K562 (cell line): ENCODE data around the gene PLIN5. TPM values are rescaled to one million over a fixed set of nuclear protein-coding genes. Genes with fewer than 3 reads are reported as not detected.

Source experiments
- CBX8 ChIP-seq: fragments of 200-600 bp; sonication (generic); IDR thresholded peaks from 2 replicates; pipeline ENCODE4 v1.6.1; 2012; ENCODE audit warnings: borderline replicate concordance, mixed run types, low read depth, mild to moderate bottlenecking, moderate library complexity, mixed read lengths, low read length, control low read depth, inconsistent platforms; ENCODE audit not compliant: poor library complexity, severe bottlenecking; ENCODE audit errors: extremely low read depth
- IRF2 ChIP-seq: sonication (generic); formaldehyde crosslinking; IDR thresholded peaks from 2 replicates; pipeline ENCODE4 v1.8.1; 2022; ENCODE audit warnings: mild to moderate bottlenecking, missing genetic modification reagents
- JUNB ChIP-seq: fragments of 450-650 bp; formaldehyde crosslinking; conservative IDR thresholded peaks from 2 replicates; pipeline ENCODE4 v1.4.0; 2020; ENCODE audit warnings: mild to moderate bottlenecking
- LCOR ChIP-seq: sonication (generic); formaldehyde crosslinking; IDR thresholded peaks from 2 replicates; pipeline ENCODE4 v1.8.0; 2022; ENCODE audit warnings: mild to moderate bottlenecking, missing genetic modification reagents
- SIN3B ChIP-seq: fragments of 450-650 bp; IDR thresholded peaks from 2 replicates; pipeline ENCODE4 v1.6.1; 2017; ENCODE audit warnings: low read depth, mild to moderate bottlenecking, moderate library complexity
- SMAD4 ChIP-seq: fragments of 250-450 bp; sonication (Bioruptor Pico); conservative IDR thresholded peaks from 2 replicates; pipeline ENCODE4 v1.8.0; 2021; ENCODE audit warnings: inconsistent platforms, mild to moderate bottlenecking, moderate library complexity
- ZNF140 ChIP-seq: fragments of 250-450 bp; sonication (Bioruptor Pico); IDR thresholded peaks from 2 replicates; pipeline ENCODE4 v1.8.0; 2021; ENCODE audit warnings: moderate library complexity, mild to moderate bottlenecking, inconsistent platforms
- ZNF407 ChIP-seq: fragments of 450-650 bp; IDR thresholded peaks from 2 replicates; pipeline ENCODE4 v1.6.1; 2016; ENCODE audit warnings: low read depth
- ZNF764 ChIP-seq: fragments of 250-450 bp; sonication (Bioruptor Pico); IDR thresholded peaks from 2 replicates; pipeline ENCODE4 v1.4.0; 2020; ENCODE audit warnings: low read depth, mild to moderate bottlenecking, moderate library complexity
- polyA plus RNA-seq, 8 experiments: library from polyadenylated mRNA; depleted of rRNA in 4 of 8; stranded (reverse) in 5 of 8; unstranded in 3 of 8; fragments of >200 nt; fragmentation: Nextera tagmentation in 2 of 8; fragmentation: Illumina TruSeq in 1 of 8; extraction: Ambion mirVana in 2 of 8; extraction: Trizol in 1 of 8; gene quantifications; 2 replicates each; pipeline versions ENCODE4 v1.2.1 to v1.2.3, GENCODE V29; 2011 to 2014; ENCODE audit warnings: inconsistent platforms in 1 of 8, missing spikeins in 1 of 8
- total RNA-seq, 7 experiments: library from RNA; depleted of rRNA in 6 of 7; stranded (reverse); fragments of >200 nt in 6 of 7; fragmentation: Illumina TruSeq in 2 of 7; extraction: Trizol in 2 of 7; gene quantifications; 2 replicates each; pipeline versions ENCODE4 v1.2.1 to v1.2.3, GENCODE V29; 2011 to 2021; ENCODE audit warnings: low replicate concordance in 1 of 7
- TF ChIP-seq, protein P1 (sequence below), 2 experiments: fragments of 150-350 bp in 1 of 2; IDR thresholded peaks; 2 replicates each; pipeline ENCODE4 v1.6.1; 2012 to 2016; ENCODE audit warnings: low read depth in 2 of 2, low read length in 2 of 2, mild to moderate bottlenecking in 1 of 2, moderate library complexity in 1 of 2

Gene PLIN5
- total and polyA plus RNA-seq, 9 of the 15 experiments (the other 6 are each of a cell fraction or from before 2014, with no cell fraction given): 0.04 to 1.3 (median 0.50) TPM

DNA sequence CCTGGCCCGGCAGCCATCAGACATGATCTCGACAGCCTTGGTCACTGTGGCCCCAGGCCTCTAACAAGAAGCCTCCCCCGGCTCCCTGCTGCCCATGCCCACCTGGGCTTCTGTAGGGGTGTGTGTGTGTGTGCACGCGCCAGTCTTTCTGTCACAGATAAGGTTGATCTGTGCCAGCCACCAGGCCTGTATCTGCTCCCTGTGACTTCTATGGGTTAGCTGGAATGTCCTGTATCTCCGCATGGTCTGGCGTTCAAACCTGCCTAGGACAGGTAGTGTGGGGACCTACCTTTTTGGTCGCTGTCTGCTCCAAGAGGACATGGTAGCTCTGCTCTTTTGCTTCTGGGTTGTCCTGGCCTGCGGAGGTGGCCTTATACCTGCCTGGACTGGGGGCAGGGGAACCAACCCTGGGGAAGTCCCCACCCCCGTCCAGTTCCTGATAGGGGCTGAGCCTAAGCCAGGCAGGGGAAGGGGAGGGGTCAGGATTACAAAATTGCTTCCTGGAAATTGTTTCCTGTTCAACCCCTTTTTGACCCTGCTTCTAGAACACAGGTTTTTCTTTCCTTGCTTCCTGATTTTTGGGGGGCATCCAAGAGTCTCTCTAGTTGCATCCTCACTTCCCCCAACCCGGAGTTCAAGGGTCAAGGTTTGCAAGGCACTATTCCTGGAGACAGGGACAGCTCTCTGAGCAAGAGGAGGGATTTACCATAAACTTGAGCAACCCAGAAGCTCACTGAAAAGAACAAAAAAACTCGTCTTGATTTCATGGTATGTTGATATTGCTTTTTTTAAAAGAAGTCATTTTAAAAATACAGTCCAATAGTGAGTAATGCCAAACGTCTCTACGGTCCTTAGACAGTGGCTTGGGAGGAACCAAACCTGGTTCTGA is 4.9 kb upstream of the PLIN5 start, which contains the start of gene LRG1 (continued):
- TF ChIP-seq CBX8 (no peak), SMAD4 (CRISPR knock-in tag) (no peak), IRF2 (CRISPR knock-in tag) (no peak), ZNF764 (CRISPR knock-in tag) (no peak), ZNF407 (no peak), LCOR (CRISPR knock-in tag) (no peak), ZNF140 (CRISPR knock-in tag) (no peak), SIN3B (no peak; the same call in 1 of the 2 replicates), JUNB (no peak)
- TF ChIP-seq, protein P1, sequence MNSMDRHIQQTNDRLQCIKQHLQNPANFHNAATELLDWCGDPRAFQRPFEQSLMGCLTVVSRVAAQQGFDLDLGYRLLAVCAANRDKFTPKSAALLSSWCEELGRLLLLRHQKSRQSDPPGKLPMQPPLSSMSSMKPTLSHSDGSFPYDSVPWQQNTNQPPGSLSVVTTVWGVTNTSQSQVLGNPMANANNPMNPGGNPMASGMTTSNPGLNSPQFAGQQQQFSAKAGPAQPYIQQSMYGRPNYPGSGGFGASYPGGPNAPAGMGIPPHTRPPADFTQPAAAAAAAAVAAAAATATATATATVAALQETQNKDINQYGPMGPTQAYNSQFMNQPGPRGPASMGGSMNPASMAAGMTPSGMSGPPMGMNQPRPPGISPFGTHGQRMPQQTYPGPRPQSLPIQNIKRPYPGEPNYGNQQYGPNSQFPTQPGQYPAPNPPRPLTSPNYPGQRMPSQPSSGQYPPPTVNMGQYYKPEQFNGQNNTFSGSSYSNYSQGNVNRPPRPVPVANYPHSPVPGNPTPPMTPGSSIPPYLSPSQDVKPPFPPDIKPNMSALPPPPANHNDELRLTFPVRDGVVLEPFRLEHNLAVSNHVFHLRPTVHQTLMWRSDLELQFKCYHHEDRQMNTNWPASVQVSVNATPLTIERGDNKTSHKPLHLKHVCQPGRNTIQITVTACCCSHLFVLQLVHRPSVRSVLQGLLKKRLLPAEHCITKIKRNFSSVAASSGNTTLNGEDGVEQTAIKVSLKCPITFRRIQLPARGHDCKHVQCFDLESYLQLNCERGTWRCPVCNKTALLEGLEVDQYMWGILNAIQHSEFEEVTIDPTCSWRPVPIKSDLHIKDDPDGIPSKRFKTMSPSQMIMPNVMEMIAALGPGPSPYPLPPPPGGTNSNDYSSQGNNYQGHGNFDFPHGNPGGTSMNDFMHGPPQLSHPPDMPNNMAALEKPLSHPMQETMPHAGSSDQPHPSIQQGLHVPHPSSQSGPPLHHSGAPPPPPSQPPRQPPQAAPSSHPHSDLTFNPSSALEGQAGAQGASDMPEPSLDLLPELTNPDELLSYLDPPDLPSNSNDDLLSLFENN (IDR thresholded peaks at IDR 0.05; ENCODE audit: low read depth in 2 of 2, low read length in 2 of 2): no peak
